Stimulated activated CD4-positive, alpha-beta T cell treated with anti-CD3 and anti-CD28 coated beads, Interleukin-1b, Interleukin-23, amount 100 ng/mL, for 24 hours (primary cell): Measurements from ENCODE around the gene ACADS.
"Not testable (repeated sequence)": the region's sequence is repeated elsewhere in the genome, so short reads cannot be mapped to it uniquely, and the experiment has no call there.

Source experiments
- DNase-seq, 4 experiments: peaks; one replicate each; pipeline ENCODE4 v3.0.0-alpha.2; 2020; ENCODE audit warnings: low read depth in 4 of 4, low spot score in 1 of 4

The ACADS gene

DNA sequence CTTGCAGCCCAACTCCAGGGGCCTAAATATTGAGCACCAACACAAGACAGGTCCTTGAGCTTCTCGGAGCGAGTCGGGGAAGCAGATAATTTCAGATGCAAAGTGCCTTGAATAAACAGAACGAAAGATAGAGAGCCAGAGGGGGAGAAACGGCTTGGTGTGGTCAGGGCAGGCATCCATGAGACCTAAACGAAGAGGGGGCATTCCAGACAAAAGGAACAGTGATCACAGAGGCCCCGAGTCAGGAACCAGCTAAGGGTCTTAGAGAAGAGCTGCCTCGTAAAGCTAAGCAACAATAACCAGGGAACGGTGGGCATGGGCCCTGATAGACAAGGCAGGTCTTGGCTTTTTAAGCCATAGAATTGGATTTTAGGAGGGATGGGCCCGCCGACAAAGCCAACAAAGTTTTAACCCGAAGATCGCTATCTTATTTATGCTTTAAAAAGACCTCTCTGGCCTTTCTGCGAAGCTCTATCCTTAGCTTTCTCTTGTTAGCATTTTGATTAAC, 421 bp upstream of the ACADS start:
- no peak for DNase-seq

DNA sequence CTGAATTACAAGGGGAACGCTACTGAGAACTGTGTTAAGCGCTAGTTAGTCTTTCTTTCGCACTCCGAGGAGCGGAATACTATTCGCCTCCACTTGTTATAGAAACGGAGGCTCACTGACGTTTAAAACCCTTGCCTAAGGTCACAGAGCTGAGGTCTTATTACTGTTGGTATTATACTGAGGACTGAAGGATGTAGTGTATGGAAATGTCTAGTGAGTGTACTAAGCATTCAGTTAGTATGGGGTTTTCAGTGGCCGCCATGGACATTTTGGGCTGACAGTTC, 826 bp downstream of the ACADS start:
- DNase-seq, result no peak

DNA sequence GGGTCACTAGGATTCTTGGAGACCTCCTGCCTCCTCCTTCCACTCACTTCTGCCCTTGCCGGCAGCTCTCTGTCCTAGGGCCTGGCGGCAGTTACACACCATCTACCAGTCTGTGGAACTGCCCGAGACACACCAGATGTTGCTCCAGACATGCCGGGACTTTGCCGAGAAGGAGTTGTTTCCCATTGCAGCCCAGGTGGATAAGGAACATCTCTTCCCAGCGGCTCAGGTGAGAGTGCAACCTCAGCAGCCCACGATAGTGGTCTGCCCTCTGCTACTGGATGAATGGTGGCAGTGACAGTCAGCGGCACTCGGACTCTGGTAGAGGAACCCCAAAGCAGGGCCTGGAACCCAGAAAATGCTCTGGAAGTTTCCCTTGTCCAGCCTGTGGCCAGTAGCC, 1.3 kb downstream of the ACADS start:
- DNase-seq, result no peak

DNA sequence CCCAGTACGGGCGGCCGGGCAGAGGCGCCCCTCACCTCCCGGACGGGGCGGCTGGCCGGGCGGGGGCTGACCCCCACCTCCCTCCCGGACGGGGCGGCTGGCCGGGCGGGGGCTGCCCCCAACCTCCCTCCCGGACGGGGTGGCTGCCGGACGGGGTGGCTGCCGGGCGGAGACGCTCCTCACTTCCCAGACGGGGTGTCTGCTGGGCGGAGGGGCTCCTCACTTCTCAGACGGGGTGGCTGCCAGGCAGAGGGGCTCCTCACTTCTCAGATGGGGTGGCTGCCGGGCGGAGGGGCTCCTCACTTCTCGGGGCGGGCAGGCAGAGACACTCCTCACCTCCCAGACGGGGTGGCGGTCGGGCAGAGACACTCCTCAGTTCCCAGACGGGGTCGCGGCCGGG, 6.6 kb downstream of the ACADS start:
- not testable (repeated sequence) for DNase-seq

DNA sequence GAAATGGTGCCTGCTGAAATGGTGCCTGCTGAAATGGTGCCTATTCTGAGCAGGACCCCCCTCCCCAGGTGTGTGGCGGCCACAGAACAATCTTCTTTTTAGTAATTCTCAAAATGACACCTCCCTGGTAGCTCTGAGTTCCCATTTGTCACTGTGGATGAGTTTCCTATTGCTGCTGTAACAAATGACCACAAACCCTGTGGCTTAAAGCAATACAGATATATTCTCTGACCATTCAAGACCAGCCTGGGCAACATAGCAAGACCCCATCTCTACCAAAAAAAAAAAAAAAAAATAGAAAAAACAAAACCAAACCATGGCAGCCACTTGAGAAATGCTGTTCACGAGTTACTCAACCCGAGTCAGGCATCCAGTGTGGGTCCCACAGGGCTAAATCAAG, 7.9 kb downstream of the ACADS start:
- DNase-seq, result no peak

DNA sequence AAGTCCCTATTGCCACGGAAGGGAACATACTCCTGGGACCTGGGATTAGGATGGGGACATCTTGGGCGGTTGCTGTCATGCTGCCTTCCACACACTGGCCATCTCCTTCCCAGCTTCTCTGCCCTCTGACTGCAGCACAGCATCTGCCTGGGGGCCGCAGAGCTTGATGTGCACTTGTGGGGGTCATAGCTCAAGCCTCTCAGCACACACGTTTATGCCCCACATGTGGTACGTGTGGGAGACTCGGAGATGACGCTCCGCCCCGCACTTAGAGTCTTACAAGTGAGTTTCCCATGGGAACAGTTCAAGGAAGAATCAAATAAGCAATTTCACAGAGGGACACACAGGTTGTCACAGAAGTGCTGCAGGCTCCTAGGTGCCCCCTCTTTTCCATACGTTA, 8.6 kb downstream of the ACADS start:
- no peak for DNase-seq

DNA sequence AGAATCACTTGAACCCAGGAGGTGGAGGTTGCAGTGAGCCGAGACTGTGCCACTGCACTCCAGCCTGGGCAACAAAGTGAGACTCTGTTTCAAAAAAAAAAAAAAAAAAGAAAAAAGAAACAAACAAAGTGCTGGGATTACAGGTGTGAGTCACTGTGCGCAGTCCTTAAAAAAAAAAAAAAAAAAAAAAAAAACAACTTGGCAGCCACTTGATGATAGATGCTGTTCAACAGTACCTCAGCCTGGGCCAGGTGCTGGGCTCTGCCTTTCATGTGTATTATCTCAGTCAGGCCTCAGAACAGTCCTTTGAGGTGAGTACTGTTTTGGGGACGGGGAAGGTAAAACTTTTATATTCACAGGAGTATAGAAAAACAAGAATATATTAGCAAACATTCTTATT, 9.6 kb downstream of the ACADS start:
- no peak for DNase-seq

DNA sequence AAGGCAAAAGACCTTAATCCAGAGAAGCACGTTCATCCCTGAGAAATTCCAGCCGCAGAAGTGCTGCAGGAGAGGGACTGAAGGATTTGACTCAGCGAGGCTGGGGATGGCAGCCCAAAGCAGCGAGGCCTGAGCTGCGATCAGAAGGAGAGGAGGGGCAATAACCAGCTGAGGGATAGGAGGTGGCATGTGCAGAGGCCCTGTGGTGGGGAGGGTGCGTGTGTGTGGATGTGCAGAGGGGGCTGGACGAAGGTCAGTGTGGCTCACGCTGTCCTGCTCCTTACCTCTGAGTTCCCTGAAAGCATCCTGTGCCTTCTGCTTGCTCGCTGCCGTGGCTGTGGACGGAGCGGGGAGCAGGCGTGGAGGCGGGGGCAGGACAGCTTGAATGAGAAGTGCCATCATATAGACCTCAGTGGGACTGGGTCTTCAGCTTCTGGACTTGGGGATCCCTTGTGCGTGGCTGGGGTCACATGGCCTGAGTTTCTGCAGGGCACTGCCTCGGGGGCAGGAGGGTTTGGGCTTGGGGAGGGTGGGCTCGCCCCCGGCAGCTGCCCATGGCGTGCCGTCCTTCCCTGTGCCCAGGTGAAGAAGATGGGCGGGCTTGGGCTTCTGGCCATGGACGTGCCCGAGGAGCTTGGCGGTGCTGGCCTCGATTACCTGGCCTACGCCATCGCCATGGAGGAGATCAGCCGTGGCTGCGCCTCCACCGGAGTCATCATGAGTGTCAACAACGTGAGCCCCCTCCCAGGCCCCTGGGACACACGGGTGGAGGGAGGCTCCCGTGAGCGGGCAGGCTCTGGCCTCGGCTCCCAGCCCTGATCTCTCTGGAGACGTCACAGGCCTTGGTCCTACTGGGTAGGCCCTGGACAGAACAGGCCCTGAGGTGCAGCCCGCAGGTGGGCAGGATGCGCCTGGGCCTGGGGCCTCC, 11.0 kb downstream of the ACADS start:
- no peak for DNase-seq

DNA sequence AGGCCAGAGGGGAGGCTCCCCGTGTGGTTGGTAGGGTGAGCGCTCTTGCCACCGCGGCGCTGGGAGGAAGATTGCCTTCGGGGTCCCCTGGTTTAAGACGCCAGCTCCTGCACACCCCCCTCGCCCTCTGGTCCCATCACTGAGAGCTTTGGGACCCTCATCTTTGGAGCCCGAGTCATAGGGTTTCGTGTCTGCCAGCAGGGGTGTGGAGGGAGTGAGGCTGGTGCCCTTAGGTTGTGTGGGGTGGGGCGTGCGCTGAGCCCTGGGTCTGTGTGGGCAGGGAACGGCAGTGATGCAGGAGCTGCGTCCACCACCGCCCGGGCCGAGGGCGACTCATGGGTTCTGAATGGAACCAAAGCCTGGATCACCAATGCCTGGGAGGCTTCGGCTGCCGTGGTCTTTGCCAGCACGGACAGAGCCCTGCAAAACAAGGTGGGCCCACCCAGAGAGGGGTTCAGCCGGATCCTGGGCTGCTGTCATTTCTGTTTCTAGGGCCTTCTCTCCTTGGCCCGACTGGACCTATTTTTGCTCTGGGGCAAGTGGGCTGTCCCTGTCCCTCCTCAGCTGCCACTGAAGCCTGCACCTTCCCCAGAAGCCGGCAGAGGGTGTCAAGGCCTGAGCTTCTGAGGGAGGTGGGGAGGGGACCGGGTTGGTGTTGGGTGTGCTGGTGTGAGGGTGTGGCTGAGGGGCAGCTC, 12.1 kb downstream of the ACADS start:
- DNase-seq, result no peak

DNA sequence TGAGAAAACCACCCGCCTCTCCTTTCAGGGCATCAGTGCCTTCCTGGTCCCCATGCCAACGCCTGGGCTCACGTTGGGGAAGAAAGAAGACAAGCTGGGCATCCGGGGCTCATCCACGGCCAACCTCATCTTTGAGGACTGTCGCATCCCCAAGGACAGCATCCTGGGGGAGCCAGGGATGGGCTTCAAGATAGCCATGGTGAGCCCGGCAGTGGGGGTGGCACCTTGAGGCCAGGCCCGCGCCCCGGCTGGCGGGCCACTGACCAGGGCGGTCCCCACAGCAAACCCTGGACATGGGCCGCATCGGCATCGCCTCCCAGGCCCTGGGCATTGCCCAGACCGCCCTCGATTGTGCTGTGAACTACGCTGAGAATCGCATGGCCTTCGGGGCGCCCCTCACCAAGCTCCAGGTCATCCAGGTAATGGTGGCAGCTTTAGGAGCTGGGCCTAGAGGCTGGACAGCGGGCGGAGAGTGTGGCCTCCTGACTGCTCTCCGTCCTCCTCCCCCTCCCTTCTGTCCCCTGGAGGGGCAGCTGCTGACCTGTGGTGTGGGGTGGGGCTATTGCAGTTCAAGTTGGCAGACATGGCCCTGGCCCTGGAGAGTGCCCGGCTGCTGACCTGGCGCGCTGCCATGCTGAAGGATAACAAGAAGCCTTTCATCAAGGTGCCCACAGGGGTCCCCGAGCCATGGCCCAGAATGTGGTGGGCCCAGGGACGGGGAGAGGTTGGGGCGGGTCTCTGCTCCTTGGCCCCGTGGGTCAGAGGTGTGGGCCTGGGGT, 12.8 kb downstream of the ACADS start:
- DNase-seq, result no peak

DNA sequence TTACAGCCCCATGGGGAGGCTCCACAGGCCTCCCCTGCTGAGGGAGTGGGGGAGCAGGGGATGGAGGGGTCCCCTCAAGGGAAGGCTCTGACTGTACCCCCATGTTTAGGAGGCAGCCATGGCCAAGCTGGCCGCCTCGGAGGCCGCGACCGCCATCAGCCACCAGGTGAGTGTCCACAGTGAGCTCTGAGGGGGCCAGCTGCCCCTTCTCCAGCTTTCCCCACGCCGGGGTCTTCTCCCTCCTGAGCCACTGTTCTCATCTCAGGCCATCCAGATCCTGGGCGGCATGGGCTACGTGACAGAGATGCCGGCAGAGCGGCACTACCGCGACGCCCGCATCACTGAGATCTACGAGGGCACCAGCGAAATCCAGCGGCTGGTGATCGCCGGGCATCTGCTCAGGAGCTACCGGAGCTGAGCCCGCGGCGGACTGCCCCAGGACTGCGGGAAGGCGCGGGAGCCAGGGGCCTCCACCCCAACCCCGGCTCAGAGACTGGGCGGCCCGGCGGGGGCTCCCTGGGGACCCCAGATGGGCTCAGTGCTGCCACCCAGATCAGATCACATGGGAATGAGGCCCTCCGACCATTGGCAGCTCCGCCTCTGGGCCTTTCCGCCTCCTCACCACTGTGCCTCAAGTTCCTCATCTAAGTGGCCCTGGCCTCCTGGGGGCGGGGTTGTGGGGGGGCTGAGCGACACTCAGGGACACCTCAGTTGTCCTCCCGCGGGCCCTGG, 13.6 kb downstream of the ACADS start:
- no peak for DNase-seq

DNA sequence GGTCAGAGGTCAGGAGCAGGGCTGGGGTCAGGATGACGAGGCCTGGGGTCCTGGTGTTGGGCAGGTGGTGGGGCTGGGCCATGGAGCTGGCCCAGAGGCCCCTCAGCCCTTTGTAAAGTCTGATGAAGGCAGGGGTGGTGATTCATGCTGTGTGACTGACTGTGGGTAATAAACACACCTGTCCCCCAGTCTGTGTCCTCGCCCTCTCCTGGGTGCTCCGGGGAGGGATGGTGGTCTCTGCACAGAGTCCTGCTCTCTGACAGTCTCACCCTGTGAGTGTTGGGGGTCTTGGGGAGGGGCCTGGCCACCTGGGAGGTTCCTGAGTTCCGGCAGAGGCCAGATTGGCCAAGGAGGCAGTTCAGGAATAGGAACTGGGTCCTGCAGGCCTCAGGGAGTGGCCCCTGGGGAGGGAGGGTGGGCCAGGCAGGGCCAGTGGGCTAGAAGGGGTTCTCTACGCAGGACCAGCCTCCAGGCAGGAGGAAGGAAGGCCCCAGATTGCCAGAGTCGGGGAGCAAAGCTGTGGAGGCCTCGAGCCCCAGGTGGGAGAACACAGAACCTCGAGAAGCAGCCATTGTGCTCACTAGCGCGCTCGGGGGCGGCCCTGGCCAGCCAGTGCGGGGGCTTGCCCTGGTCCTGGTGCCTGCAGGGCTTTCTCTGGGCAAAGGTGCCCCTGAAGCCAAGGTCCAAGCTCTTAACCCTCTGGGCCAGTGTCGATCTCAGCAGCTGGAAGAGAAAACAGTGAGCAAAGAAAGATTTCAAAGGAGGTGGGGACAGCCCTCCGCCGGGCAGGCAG, 14.4 kb downstream of the ACADS start:
- no peak for DNase-seq

DNA sequence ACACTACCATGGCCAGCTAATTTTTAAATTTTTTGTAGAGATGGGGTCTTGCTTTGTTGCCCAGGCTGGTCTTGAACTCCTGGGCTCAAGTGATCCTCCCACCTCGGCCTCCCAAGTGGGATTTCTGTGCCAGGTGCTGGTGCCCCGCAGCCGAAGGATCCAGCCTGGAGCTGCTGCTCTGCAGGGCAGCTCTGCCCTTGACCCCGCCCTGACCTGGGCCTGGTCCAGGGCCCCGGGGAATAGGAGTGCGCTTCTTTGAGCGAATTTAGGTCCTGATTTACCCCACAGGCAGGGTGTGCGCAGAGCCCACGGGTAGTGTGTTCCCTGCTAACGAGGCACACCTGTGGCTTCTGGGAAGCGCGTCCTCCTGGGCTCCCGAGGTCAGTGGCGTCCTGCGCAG, 15.2 kb downstream of the ACADS start:
- DNase-seq, result no peak

DNA sequence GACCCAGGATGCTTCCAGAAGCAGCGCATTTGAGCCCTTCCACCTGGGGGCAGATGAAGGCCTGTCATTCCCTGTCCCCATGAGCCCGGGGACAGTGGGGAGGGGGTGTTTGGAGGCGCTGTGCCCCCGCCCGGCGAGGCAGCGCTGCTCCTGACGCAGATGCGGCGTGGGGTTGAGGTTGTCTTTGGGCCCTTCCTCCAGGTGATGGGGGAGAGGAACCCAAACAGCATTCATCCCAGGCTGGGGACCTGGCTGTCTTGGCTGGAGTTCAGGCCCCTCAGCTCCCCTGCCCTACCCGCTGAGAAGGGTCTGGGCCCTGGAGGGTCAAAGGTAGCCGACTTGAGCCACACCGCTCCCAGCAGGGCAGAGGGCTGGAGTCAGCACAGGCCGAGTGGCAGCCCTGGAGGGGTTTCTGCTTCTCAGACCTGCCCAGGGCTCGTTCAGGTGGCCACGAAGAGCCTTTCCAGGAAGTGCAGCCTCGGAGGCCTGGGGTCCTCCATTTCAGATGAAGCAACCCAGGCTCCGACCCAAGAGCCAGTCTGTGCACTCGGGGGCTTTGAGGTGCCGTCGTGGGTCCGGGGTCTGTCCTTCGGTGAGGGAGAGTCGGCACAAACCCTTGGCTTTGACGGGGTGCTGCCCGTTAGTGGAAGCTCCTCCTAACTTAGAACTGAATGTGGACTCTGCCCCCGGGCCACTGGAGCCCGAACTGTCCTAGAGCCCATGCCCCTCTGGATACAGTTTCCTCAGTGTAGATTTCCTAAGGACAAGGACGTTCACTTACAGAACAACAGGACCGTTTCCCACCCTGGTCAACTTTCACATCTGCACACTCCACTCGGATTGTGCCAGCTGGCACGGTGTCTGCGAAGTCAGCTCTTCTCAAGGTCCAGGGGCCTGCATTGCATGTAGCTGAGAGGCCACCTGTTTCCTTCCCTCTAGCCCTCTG, 16.1 kb downstream of the ACADS start:
- DNase-seq, result no peak

DNA sequence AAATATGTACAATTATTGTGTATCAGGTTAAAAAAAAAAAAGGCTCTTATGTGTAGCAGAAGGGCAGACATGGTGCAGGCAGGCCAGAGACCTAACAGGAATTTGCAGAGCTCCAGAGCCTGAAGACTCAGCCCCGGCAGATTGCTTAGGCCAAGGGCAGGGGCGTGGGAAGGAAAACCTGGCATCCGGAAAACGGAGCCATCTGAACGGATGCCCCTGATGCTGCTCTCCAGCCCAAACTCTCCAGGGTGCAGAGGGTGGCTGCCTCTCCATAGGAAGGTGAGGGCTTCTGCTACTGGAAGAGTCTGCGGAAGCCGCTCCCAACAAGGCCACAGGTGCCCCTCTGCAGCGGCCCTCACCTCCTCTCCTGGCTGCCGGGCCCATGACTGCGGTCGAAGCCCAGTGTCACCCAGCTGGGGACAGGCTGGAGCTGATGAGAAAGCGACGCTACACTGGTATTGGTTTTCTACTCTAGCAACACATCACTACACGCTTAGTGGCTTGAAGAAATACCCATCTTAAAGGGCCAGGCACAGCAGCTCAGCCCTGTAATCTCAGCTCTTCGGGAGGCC, 19.4 kb downstream of the ACADS start:
- DNase-seq, result no peak

DNA sequence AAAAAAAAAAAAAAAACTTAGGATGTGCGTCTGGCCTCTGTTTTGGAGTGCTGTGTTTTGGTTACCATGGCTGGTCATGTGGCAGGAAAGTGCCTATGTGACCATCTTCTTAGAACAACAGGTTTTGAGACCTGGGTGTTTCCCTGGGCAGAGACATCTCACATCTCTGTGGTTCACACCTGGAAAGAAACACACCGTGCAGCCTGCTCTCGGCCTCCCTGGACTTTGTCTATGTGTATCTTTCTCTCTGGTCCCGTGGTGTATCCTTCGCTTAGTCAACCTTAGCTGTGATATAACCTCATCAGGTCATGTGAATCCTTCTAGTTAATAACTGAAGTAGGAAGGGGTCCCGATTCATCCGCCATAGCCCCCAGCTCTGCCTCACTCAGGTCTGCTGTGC, 22.6 kb downstream of the ACADS start:
- DNase-seq, result no peak

DNA sequence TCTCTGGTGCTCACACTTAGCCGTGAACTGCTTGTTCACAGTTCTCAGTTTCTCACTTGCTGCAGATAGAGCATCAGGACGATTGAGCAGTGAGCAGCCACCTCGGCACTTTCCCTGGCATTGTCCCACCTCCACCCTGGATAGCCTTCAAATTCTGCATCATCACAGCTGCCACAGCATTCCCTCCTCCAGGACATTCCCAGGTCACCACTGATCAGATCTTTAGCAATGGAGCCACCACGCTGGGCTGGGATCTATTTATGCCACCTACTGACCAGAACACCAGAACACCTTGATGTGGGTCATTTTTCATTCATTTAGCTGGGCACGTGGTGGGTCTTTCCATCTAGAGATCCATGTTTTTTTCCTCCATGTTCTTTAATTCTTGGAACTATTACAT, 23.6 kb downstream of the ACADS start:
- no peak for DNase-seq

DNA sequence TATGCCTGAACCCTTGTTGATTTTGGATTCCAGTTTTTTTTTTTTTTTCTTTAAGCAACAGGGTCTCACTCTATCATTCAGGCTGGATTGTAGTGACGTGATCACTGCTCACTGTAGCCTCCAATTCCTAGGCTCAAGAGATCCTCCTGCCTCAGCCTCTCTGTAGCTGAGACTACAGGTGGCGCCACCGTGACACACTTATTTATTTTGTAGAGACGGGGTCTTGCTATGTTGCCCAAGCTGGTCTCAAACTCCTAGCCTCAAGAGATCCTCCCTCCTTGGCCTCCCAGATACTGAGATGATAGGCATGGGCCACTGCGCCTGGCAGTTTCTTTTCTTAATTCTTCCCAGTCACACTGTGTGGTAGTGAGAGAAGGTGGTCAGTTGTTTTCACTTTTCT, 25.2 kb downstream of the ACADS start:
- DNase-seq, result no peak

DNA sequence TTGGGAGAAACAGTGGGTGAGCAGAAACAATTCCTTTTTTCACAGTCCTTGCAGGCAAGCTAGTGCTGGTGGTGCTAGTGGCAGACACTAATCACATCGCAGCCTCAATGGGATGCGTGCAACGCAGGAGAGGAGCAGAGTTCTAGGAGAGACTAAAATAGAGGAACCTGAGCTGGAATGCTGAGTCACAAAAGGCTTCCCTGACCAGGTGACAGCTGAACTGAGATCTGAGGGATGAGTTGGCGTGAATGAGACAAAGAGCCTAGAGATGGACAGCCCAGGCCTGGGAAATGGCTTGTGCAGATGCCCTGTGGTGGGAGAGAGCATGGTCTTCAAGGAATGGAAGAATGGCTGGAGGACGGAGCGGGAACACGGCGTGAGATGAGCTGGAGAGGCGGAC, 25.8 kb downstream of the ACADS start:
- no peak for DNase-seq
